ENCODE data around the gene TPSB2. TPM values are rescaled to one million over a fixed set of nuclear protein-coding genes. Genes with fewer than 3 reads are reported as not detected.
"Not testable (repeated sequence)": the region's sequence is repeated elsewhere in the genome, so short reads cannot be mapped to it uniquely, and the experiment has no call there.

TPSB2 gene
- total RNA-seq, 1 experiment from 2014 or later = not detected

GRCh38 chr16:1188432-1189189 is 41.4 kb downstream of the TPSB2 start:
- Histone ChIP-seq H3F3A (ENCODE audit: low read length, unreplicated experiment) (no peaks in the 10 kb centered on the region), H3K4me3 (ENCODE audit: low read length) (no peak overlapping the region), H3K79me2 (ENCODE audit: low read length) (no peaks in the 10 kb centered on the region), H3K4me2 (ENCODE audit: low read length) (no peak overlapping the region), H3K9ac (ENCODE audit: low read length) (no peak overlapping the region), H3K9me3 (ENCODE audit: low read length) (no peaks in the 10 kb centered on the region), H4K20me1 (ENCODE audit: low read length) (no peaks in the 10 kb centered on the region), H3K4me1 (ENCODE audit: insufficient read depth, low read length) (no peaks in the 10 kb centered on the region), H2AFZ (ENCODE audit: low read length) (no peak overlapping the region), H3K27ac (ENCODE audit: low read length) (no peak overlapping the region), H3K36me3 (ENCODE audit: low read depth, low read length) (no peaks in the 10 kb centered on the region), H3K9me2 (replicated peaks; ENCODE audit: low read length) (no peaks in the 10 kb centered on the region), H3K27me3 (ENCODE audit: low read length) (no peaks in the 10 kb centered on the region)
- POLR2A ChIA-PET (ENCODE audit: unreplicated experiment) = no interaction called here
- TF ChIP-seq EZH2 (IDR thresholded peaks at IDR 0.05; ENCODE audit: low read length, unreplicated experiment) (no peak), EZH2phosphoT487 (IDR thresholded peaks at IDR 0.05; ENCODE audit: borderline replicate concordance, low read length) (no peak), CTCF (conservative IDR thresholded peaks at IDR 0.05; ENCODE audit: low read depth, low read length) (no peak)
- ATAC-seq (peak; percentile 59; the same call in 1 of the 2 replicates), DNase-seq (peak; percentile 35)
- no TSS peak for BruUV-seq (replicated peaks)
- CTCF ChIA-PET = no interaction called here
- intact Hi-C loops (cut with micrococcal nuclease) = no loop called here

- POLR2A ChIA-PET (ENCODE audit: unreplicated experiment); DNase-seq; H3K9me2 ChIP-seq (replicated peaks; ENCODE audit: low read length); H3K4me3 ChIP-seq (ENCODE audit: low read length); H3K79me2 ChIP-seq (ENCODE audit: low read length); H3K9ac ChIP-seq (ENCODE audit: low read length); H4K20me1 ChIP-seq (ENCODE audit: low read length); H3K27me3 ChIP-seq (ENCODE audit: low read length); H3K27ac ChIP-seq (ENCODE audit: low read length); intact Hi-C loops (cut with micrococcal nuclease); CTCF ChIA-PET; H2AFZ ChIP-seq (ENCODE audit: low read length); BruUV-seq (replicated peaks); H3F3A ChIP-seq (ENCODE audit: low read length, unreplicated experiment); H3K4me2 ChIP-seq (ENCODE audit: low read length); H3K9me3 ChIP-seq (ENCODE audit: low read length); H3K36me3 ChIP-seq (ENCODE audit: low read depth, low read length); ATAC-seq: not testable (repeated sequence)
- H3K4me1 ChIP-seq (ENCODE audit: insufficient read depth, low read length) = peaks cover 10% of the 10 kb centered on the region
Observed at GRCh38 chr16:1185460-1186207, 44.4 kb downstream of the TPSB2 start.

GRCh38 chr16:1184980-1185379 is 45.0 kb downstream of the TPSB2 start:
- H3K9me2 ChIP-seq (replicated peaks; ENCODE audit: low read length) = no peaks in the 10 kb centered on the region
- no peak overlapping the region for H3K4me2 ChIP-seq (ENCODE audit: low read length)
- no TSS peak for BruUV-seq (replicated peaks)
- H3F3A ChIP-seq (ENCODE audit: low read length, unreplicated experiment) = no peaks in the 10 kb centered on the region
- no peak overlapping the region for H3K4me3 ChIP-seq (ENCODE audit: low read length)
- ATAC-seq = no peak
- ChIA-PET POLR2A (ENCODE audit: unreplicated experiment) (no interaction called here), CTCF (no interaction called here)
- H3K27me3 ChIP-seq (ENCODE audit: low read length) = no peaks in the 10 kb centered on the region
- no peaks in the 10 kb centered on the region for H3K79me2 ChIP-seq (ENCODE audit: low read length)
- DNase-seq = no peak
- TF ChIP-seq EZH2 (IDR thresholded peaks at IDR 0.05; ENCODE audit: low read length, unreplicated experiment) (no peak), CTCF (conservative IDR thresholded peaks at IDR 0.05; ENCODE audit: low read depth, low read length) (no peak), EZH2phosphoT487 (IDR thresholded peaks at IDR 0.05; ENCODE audit: borderline replicate concordance, low read length) (no peak)
- intact Hi-C loops (cut with micrococcal nuclease) = no loop called here
- no peak overlapping the region for H2AFZ ChIP-seq (ENCODE audit: low read length)
- H3K36me3 ChIP-seq (ENCODE audit: low read depth, low read length) = no peaks in the 10 kb centered on the region
- H3K9me3 ChIP-seq (ENCODE audit: low read length) = no peaks in the 10 kb centered on the region
- no peaks in the 10 kb centered on the region for H4K20me1 ChIP-seq (ENCODE audit: low read length)
- H3K4me1 ChIP-seq (ENCODE audit: insufficient read depth, low read length) = peaks cover 10% of the 10 kb centered on the region
- H3K9ac ChIP-seq (ENCODE audit: low read length) = no peak overlapping the region
- no peak overlapping the region for H3K27ac ChIP-seq (ENCODE audit: low read length)
